ENCODE measurements around the gene MLN. TPM values are rescaled to one million over a fixed set of nuclear protein-coding genes. Genes with fewer than 3 reads are reported as not detected.

Gene MLN
- polyA plus RNA-seq, 4 donors, result 1.3 to 2.4 (median 1.5) TPM

DNA sequence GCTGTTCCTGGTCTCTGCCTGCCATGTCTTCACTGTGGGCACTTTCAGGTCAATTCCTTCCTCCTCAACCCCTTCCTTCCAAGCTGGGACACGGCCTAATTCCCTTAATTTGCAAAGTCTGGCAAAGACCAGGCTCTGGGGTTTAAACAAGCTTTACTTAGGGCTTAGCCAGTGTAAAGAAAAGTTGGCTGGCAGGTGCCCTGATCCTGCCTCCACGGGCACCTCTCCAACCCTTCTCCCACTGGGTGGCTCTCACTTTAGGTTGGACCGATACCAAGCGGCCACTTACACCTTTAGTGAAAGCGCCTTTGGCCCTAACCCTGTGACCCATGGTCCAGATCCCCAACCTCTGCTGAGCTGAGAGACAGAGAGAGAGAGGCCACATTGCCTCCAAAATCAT, 13.7 kb upstream of the MLN start:
- no peak for DNase-seq (ENCODE audit: low read depth in 4 of 4, low spot score in 2 of 4)

DNA sequence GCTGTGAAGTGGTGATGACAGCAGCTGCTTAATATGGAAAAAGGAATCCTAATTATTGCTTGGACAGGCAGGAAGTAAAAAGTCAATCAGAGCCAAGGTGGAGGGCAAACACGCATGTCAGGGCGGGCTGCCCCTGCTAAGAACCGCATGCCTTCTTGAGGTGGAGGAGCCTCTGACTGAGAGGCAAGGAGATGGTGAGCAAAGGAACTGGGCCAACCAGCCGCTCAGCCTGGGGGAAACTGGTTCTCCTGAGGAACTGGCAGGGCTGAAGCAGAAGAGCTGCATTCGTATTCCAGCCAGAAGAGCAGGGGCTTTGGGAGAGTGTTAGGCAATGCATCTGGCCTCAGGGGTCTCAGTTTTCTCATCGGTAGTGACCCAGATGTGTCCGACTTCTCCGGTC, 13.1 kb upstream of the MLN start:
- DNase-seq (ENCODE audit: low read depth in 4 of 4, low spot score in 2 of 4), result no peak

DNA sequence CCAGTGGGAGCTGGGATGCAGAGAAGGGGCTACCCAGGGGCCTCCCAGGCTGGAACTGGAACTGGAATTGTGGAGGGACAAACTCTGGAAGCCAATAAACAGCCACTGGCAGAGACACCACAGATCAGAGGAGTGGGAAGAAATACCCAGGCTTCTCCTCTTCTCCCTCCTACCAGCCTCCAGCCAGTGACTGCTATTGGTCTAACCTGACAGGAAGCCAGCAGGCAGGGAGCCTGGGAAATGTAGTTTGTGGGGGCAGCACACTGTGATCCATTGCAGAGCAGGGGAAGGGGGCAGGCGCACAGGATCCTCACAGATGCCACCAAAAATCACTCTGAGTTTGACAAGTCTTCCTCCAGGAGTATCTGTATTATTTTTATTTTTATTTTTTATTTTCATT, 12.1 kb upstream of the MLN start:
- DNase-seq (ENCODE audit: low read depth in 4 of 4, low spot score in 2 of 4), result no peak

DNA sequence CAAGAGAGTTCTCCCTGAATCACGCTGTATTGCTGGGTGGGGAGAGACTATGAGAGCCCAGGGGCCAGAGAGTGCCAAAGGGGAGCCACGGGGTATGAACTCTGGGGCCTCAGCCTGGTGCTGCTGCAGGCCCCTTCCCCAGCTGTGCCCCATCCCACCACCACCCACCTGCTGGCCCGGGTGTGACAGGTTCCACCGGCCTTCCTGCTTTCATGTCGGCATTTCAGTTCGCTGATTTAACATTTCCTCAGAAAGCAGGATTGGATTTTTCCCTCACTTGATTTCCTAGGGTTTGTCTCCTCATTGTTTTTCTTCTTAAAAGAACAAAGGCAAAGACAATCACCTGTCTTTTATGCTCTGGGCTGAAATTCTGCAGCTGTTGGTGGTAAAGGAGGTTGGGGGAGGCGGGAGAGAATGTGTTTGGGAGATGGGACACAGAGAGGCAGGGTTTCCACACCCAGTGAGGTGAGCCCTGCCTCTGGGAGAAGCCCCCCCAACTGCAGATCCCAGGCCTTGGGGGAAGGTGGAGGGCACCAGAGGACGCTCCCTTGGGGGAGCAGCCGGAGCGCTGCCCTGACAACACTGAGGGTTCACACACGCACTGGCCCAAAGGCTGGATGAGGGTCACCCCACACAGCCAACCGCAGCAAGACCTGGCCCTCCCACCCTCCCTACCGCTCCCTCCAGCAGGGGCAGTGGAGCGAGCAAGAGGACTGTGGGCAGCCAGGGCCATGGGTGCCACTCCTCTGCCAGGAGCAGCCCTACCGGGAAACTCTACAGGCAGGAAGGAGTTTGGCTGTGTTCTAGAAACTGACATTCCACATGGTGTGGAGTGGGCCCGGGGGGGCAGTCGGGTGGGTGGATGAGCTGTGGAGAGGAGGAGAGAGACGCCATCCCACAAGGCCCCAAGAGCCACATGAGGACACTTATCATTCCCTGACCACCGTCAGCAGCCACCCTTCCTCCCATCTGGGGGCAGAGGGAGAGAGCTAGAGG, 10.5 kb upstream of the MLN start:
- no peak for DNase-seq (ENCODE audit: low read depth in 4 of 4, low spot score in 2 of 4)

DNA sequence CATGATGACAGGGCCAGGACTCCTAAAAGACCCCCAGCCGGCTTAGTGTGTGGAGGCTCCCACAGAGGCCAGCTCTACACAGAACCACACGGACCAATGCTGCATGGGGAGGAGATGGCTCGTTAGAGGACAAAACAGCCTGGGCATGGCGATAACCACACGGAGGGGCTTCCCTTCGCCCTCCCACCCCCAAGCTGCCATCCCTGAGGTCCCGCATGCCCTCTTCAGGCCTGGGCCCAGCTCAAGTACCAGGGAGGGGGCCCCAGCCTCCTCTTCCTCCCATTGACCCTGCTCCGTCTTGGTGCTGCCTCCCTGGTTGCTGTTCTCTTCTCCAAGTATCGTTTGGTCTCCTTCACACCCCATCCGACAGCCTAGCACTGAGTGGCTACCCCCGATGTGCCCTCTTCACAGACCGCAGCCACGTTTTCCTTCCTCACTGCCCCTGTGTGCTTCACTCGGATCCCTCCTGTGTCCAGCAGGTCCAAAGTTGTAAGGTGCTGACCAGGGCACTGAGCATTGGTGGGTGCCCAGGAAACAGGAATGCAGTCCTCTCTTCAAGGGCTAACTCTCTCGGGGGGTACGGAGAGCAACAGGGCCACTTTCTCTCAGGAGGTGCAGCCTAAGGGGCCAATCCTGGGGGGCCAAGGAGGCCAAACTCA, 9.6 kb upstream of the MLN start:
- no peak for DNase-seq (ENCODE audit: low read depth in 4 of 4, low spot score in 2 of 4)

DNA sequence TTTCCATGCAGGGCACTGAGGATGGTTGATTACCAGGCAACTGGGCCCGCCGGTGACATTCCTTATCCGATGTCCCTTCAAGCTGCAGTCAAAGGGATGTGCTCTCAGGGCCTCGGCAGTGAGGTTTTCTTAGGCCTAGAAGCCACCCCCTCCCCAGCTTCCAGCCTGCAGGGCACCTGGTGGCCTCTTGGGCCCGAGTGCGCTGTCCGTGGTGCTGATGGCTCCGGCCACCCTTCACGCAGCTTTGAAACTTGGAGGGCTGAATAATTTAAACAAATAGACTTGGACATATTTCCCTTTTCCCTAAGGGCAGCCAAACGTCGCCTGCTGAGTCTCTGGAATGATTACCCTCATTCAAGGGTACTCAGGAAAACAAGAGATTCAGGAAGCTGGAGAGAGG, 8.9 kb upstream of the MLN start:
- DNase-seq (ENCODE audit: low read depth in 4 of 4, low spot score in 2 of 4), result peak; percentile 31 to 80 (median 66)

DNA sequence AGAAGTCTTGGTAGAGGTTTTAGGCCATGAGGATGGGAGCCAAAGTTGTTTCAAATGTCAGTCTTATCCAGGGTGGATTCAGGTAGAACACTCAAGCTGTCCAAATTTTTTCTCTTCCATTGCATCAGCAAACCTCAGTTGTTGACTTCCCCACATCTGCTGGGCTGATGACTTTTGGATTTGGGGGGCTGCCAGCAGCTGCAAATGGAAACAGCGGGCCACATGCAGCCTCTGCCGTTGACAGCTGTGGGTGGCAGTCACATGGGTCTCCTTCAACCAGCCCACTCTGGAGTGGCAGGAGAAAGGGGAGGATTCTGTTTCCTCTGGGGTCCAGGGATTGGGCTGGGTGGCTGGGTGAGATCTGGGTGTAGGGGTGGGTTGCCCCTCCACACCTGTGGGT, 5.8 kb upstream of the MLN start:
- no peak for DNase-seq (ENCODE audit: low read depth in 4 of 4, low spot score in 2 of 4)

DNA sequence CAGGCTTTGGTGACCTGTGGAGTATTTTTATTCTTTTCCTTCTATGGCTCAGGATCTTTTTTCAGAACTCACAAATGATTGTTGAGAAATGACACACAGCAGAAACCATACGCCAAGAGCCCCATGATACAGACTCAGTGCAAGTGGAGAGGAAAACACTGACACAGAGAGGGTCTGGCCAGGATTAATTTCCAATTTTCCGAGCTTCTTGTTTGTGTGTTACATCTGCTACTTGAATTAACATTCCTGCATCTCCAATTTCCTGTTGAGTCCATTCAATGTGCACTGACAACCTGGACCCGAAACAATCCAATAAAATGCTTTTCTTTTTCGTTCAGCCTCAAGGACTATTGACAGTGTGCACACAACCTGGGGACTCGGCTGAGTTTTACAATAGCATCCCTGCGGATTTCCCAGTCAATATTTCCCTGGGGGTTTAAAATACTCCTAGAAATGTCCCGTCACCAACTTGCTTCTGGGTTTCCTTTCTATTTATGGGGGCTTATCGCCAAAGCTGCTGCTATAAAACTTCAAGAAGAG, 4.9 kb upstream of the MLN start:
- DNase-seq (ENCODE audit: low read depth in 4 of 4, low spot score in 2 of 4), result no peak

DNA sequence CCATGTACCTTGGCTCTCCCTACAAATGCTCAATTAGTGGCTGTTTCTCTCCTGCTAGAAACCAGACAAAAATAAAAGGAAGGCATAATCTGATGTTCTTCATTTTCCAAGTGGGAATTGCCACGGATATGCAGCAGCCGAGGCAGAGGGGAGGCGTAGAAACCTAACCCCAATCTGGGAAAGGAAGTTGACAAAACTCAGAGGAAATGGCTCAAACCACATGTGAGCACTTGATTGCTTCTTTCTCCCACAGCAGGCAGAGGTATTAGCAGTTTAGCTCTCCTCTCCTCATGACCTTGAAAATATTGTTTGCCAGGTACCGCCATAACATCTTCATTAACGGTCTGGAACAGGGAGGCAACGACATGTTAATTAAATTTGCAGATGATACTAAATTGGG, 3.8 kb upstream of the MLN start:
- DNase-seq (ENCODE audit: low read depth in 4 of 4, low spot score in 2 of 4), result no peak

DNA sequence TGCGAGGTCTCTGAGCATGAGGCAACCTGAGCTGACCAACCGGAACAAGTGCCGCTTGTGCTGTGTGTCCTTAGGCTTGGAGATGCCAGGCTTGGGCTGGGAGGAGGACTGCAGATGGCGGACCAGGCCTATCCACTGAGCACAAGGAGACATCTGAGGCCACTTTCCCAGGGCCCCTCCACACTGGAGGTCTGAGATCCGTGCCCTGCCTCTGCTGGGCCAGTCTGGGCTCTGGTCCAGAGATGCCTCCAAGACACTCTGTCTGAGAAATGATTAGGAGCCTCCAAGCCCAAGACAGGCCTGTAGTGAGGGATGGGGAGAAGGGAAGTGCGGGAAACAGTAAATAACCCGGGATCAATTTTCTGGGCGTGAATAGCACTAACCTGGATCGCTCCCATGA, 3.0 kb upstream of the MLN start:
- no peak for DNase-seq (ENCODE audit: low read depth in 4 of 4, low spot score in 2 of 4)

DNA sequence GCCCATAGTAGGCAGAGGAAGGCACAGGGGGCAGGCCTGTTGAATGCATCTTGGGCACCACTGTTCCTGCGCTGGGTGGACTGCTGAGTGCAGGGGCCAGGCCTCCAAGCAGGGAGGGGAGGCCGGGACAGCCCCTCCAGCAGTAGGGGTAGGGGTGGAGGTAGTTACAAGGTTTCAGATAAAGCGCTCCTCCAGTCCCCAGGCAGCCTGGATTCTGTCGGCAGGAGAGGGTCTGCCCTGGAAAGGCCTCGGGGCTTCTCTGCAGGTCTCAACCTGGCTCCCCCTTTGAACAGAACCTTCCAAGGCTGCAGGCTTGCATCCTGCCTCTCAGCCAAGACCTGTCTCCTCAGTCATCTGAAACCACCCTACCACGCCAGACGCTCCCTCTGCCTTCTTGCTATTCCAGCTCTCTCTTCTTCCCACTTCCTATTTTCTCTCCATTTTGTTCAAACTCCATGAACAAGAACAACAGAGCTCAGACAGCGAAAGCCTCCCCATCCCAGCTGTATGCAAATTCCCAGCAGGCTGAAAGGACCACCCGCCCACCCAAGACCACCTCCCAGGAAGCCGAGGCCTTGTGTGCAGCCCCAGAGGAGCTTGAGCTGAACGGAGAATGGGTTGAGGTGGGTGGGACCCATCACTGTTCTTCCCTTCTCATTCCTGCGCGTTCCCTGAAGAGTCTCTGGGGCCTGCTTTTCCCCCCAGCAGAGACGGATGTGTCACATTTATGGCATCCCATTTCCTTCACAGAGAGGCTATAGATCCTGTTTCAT, 1.4 kb downstream of the MLN start:
- no peak for DNase-seq (ENCODE audit: low read depth in 4 of 4, low spot score in 2 of 4)

DNA sequence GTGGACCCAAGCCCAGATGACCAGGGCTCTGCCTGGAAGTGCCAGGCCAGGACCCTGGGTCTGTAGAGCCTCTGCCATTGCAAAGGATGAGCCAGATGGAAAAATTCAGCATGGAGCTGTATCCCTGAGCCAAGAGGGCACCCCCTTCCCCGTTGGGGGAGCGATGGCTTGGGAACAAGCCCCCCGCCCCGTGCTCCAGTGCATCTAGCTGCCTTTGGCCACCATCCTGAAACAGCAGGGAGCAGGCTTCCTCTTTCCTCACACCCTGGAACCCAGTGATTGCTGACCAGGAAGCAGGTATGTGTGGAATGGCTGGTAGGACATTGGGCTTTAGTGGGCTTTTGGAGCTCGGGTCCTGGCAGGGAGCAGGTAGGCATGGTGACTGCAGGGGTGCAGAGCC, 2.2 kb downstream of the MLN start:
- DNase-seq (ENCODE audit: low read depth in 4 of 4, low spot score in 2 of 4), result no peak

DNA sequence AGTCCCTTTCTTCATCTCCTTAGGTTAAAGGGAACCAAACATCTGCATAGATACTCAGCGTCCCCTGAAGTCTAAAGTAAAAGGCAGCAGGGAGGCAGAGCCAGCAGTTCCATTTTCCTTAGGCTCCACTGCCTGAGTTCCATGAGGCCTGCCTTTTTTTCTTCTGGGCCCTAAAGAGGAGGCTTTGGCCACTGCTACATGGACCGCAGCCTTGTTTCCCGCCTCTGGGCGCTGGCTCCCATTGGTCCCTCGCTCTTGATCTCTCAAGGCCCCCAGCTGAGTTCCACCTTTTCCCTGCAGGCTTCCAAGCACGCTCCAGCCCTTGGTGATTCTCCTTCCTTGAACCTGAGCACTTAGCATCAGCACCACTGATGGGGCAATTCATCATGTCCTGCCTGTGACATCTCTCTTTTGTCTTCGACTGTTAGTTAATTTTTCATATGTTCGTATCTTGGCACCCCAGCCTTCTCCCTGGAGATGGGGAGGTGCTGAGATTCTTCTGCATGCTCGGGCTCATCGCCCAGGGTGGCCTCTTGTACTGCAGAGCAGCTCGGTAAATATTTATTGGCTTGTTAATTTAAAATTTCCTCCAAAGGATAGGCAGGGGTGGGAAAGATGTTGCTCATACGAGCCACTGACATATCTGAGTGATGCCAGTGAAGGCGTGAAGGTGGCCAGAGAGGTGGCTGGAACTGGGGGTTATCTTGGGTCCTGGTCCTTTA, 3.4 kb downstream of the MLN start:
- DNase-seq (ENCODE audit: low read depth in 4 of 4, low spot score in 2 of 4), result no peak

DNA sequence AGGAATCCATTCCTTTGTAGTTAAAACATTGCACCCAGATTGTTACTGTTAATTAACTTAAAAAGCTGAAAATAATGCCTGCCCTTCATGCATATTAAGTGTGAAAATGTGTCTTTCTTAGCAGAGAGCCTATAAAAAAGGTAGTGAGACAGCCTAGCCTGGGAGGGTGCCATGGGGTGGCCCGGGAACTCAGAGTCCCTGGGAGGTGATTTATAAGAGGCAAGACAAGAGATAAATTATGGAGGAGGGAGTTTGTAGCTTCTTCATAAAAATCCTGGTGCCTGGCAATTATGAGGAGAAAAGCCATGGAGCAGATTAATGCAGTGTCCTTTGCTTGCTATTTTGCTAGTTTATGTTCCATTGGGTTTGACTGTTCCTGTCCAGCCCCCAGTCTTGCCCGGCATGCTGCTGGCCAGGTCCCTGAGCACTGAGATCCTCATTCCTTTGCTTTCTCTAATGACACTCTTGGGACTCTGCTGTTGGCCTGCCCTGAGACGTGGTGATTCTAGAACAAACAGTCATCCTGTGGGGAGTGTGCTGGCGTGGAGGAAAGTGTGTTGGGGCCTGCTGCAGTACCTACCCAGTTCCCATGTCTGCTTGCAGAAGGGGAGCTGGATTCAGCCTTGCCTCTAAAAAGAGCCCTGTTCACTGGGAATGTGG, 4.2 kb downstream of the MLN start:
- no peak for DNase-seq (ENCODE audit: low read depth in 4 of 4, low spot score in 2 of 4)

DNA sequence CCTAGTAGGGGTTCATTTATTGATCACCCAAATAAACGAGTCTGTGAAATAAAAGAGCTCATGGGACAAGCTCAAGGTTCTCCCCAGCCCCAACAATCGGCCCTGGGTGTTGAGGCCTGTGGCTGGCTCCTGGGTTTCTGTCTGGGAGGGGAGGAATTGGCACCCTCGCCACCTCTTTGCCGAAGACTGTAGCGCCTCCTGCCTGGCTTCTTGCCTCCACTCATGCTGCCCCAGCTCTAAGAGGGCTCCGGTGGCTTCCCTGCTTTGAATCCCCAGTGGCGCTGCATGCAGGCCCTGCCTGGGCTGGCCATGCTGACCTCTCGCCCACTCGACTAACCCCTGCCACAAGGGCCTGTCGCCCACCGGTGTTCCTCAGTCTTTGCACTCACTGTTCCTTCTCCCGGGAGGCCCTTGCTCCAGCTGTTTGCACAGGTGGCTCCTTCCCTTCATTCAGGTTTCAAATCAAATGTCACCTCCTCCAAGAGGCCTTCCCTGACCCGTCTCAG, 5.4 kb downstream of the MLN start:
- DNase-seq (ENCODE audit: low read depth in 4 of 4, low spot score in 2 of 4), result no peak

DNA sequence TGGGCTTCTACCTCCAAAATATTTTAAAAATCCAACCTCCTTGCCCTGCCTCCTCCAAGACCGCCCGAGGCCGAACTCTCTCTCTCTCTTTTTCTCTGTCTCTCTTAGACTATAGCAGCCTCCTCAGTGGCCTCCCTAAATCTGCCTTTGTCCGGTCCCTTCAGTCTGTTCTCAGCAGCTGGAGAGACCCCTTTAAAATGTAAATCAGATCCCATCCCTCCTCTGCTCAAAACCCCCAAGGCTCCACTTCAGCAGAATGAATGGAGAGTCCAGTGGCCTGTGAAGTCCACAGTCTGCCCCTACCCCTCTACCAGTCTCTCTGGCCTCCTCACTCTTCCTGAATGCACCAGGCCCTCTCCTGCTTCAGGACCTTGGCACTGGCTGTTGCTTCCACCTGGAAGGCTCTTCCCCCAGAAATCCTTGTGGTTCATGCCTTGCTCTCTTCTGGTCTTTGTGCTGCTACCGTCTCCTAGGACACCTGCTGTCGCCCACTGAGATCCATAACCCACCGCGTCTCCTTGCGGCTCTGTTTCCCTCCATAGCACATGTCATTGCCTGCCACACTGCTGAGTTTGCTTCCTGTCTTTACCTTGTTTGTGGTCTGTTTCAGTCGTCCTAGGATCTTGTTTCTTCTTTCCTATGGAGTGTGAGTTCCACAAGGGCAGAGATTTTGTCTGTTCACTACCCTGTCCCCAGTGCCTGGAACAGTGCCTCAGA, 6.0 kb downstream of the MLN start:
- no peak for DNase-seq (ENCODE audit: low read depth in 4 of 4, low spot score in 2 of 4)

DNA sequence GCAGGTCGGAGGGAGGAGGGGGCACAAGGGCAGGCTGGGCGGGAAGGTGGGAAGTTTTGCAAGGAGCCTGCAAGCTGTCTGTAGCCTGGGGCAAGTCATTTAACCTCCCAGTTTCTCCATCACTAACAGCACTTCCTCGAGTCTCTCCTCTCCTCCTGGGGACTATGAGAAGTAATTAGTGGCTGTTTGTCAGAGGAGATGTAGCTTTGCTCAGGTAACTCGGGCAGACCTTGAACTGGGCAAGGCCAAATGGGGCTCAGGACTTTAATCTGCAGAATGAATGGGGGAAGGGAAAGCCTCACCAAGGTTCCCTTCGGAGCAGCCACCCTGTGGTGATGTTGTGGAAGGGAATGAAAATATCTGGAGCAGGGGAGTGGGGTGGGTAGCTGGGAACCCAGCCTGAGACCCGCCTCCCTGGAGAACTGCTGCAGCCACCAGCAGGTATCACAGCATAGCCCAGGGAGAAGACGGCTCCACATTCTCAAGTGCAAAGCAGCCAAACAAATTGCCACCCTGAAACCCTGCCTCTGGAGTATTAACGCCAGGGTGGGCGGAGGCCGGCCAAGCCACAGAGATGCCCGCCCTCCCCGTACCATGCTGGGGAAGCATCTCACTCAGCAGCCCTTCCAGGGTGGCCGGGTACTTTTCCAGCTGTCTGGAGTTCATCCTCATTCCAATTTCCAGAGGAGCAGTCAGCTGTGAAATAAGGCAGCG, 8.7 kb downstream of the MLN start:
- DNase-seq (ENCODE audit: low read depth in 4 of 4, low spot score in 2 of 4), result no peak

DNA sequence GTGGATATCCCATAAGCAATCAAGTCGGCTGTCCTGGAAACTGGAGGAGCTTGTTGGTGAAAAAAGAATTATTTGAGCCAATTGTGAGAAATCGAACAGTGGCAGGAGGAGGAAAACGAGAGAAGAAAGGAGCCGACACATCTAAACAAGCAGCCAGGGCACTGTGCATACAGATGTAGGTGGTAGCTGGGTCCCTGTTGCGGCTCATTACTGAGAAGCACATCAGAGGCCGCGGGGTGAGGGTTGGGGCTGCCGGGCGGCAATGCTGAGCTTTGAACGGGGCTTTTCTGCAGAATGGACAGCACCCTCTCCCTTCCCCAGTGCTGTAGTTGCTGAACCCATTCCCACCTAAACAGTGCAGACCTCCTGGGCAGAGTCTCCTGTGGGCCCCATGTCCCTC, 10.8 kb downstream of the MLN start:
- DNase-seq (ENCODE audit: low read depth in 4 of 4, low spot score in 2 of 4), result no peak

All from left renal cortex interstitium (tissue), 4 donors.